VCaP (cell line): ENCODE results near the gene ATOX1.

Source experiments
- H3K27ac ChIP-seq: fragments of 450-650 bp; 2 replicates; pipeline ENCODE4 v1.5.1; 2017
- TF ChIP-seq, protein P1 (sequence below): fragments of 450-650 bp; conservative IDR thresholded peaks from 2 replicates; pipeline ENCODE4 v1.5.1; 2017; ENCODE audit warnings: mild to moderate bottlenecking, moderate library complexity

Gene ATOX1

DNA sequence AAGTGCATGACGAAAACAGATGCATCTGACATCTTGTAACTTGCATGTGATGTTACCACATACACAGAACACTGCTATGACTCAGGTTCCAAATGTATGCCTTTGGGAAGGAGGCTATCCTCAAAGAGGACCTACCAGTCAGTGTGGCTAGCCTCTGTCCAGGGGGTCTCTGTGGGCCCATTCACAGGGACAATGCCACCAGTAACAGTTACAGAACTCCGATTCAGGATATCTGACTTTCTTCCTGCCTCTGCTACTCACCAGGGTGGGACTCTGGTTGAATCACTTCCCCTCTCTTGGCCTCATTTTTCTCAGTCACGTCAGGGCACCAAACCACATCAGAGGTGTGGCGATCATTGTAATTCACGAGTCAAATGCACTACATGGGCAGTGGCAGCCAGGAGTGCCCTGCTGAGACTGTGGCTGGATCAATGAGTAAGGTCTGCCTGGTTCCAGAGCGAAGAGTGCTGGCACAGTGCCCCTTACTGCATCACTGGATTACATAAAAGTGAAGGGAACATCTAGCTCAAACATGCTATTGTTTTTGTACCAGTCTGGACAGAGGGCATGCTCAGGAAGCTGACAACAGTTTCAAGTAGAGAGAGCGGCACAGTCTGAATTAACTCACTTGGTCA is 13.2 kb downstream of the ATOX1 start:
- H3K27ac ChIP-seq = no peak overlapping the region

DNA sequence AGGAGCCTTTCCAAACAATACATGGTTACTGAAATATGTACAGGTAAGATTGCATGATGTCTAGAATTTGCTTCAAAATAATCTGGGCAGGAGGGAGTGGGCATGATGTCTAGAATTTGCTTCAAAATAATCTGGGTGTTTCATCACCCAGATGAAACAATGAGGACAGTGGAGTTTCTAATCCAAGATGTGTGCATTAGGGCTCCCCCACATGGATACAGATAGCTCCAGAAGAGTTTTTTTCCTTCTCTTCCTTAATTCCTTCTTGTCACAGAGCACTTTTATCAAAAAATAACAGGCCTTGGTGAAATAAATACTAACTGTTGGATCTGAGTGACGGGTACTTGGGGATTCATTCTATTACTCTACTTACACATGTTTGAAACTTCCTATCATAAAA is 14.9 kb downstream of the ATOX1 start:
- peak overlapping the region; percentile 9; the same call in 1 of the 2 replicates for H3K27ac ChIP-seq
- TF ChIP-seq, protein P1, sequence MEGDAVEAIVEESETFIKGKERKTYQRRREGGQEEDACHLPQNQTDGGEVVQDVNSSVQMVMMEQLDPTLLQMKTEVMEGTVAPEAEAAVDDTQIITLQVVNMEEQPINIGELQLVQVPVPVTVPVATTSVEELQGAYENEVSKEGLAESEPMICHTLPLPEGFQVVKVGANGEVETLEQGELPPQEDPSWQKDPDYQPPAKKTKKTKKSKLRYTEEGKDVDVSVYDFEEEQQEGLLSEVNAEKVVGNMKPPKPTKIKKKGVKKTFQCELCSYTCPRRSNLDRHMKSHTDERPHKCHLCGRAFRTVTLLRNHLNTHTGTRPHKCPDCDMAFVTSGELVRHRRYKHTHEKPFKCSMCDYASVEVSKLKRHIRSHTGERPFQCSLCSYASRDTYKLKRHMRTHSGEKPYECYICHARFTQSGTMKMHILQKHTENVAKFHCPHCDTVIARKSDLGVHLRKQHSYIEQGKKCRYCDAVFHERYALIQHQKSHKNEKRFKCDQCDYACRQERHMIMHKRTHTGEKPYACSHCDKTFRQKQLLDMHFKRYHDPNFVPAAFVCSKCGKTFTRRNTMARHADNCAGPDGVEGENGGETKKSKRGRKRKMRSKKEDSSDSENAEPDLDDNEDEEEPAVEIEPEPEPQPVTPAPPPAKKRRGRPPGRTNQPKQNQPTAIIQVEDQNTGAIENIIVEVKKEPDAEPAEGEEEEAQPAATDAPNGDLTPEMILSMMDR = no peak

More for the DNA sequence above, 13.2 kb downstream of the ATOX1 start:
- TF ChIP-seq, protein P1 = no peak

DNA sequence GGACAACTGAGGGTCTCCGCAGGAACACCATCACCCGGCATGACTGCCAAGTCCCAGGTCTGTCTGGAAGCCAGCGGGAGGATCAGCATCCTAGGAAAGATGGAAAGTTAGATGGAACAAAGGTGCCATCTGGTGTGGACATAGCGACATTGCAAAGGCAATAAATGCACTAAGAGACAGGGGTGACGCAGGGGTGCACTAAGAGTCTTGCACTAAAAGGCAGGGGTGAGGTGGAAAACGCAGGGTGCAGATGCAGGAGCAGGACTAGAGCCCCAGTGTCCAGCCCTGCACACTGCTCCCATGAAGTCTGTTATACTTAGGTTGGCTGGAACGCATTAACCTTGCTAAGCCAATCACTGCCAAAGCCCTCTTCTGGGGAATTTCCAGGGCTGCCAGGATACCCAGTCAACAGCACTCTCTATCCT is 15.5 kb downstream of the ATOX1 start:
- peak overlapping the region; percentile 9; the same call in 1 of the 2 replicates for H3K27ac ChIP-seq
- TF ChIP-seq, protein P1 = peak; percentile 83

DNA sequence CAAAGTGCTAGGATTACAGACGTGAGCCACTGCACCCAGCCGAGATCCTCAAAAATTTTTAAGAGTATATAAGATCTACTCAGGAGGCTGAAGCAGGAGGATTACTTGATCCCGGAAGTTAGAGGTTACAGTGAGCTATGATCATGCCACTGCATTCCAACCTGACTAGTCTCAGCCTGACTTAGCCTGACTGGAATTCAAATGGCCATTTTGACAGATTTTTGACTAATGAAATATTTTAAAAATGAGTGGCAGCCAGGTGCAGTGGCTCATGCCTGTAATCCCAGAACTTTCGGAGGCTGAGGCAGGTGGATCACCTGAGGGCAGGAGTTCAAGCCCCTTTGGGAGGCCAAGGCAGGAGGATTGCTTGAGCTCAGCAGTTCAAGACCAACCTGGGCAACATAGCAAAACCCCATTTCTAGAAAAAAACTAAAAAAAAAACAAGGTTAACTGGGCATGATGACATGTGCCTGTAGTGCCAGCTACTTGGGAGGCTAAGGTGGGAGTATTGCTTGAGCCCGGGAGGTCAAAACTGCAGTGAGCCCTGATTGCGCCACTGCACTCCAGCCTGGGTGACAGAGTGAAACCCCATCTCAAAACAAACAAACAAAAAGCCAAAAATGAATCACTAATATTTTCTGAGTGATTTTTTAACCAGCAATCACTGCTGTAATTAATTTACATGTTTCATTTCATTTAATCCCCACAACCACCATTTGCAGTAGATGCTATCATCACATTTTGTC is 16.6 kb downstream of the ATOX1 start:
- TF ChIP-seq, protein P1 = no peak
- no peak overlapping the region for H3K27ac ChIP-seq

DNA sequence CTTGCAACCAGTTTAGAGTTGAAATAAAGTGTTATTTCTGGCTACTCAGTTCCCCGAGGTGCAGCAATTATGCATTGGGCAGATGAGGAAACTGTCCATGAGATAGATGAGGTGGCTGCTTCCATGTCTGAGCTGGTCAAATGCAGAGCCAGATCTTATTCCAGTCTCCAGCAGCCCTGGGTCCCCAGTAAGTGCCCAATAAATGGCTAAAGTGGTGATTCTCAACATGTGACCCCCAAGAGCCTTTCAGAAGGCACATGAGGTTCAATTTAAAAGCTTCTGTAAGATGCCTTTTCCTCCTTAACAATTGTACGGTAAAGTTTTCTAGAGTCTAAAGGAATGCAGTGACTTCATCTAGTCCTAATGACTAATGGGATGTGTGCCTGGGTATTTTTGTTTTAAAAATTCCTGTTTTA is 17.5 kb downstream of the ATOX1 start:
- TF ChIP-seq, protein P1 = peak; percentile 39
- no peak overlapping the region for H3K27ac ChIP-seq

DNA sequence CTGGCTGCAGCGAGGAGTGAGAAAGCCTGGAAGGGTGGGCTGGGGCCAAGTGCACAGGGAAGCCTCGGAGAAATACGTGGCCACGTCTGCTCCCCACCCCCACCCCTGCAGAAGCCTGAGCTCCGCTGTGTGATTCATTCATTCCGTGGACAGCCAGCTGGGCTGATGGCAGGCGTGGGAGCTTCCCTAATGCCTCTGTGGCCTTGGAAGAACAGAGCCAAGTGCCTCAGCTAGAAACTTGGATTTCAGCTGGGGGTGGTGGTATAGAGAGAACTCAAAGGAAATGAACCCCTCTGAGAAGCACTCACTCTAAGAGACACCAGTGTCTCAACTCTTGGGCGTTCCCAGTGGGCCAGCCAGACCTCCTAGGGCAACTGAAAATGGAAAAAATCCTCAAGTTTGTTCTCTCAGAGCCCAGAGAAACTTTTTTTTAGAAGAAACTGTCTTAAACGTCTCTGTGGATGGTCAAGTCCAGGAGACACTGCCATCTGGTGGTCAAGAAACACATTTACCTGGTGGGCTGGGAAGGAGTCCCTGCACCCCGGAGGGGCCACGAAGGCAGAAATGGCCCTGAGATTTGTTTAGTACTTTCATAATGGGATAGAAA is 18.0 kb downstream of the ATOX1 start:
- TF ChIP-seq, protein P1 = peak; percentile 93
- no peak overlapping the region for H3K27ac ChIP-seq

DNA sequence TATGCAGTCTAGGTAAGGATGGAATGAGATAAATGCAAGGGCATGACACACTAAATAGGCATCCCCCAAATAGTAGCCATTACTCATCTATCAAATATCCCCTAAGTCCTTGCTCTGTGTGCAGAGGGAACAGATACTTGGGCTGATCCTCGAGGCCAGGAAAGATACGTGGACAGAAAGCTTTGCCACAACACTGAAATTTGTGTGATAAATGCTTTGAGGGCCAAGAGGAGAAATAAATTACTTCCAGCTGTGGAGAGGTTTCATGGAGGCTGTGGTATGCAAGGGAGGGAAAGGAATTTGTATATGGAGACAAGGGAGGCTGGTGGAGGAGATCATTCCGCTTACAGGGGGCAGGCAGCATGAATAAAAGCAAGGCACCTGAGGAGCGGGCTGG is 18.5 kb downstream of the ATOX1 start:
- H3K27ac ChIP-seq = no peak overlapping the region
- TF ChIP-seq, protein P1 = no peak
